Erythroblast (primary cell): Measurements from ENCODE around the gene METRN.

Experiments used
- DNase-seq, 2 experiments: peaks; one replicate each; lab custom pipeline; 2025; lab: John Stamatoyannopoulos, UW
- GATA1 ChIP-seq: IDR thresholded peaks from 2 replicates; pipeline ENCODE4 v1.6.1; 2011; ENCODE audit warnings: low read depth, mild to moderate bottlenecking, control low read depth, low read length, moderate library complexity
- POLR2A ChIP-seq: IDR thresholded peaks from 2 replicates; pipeline ENCODE4 v1.6.1; 2011; ENCODE audit warnings: mild to moderate bottlenecking, low read length

Gene METRN

DNA sequence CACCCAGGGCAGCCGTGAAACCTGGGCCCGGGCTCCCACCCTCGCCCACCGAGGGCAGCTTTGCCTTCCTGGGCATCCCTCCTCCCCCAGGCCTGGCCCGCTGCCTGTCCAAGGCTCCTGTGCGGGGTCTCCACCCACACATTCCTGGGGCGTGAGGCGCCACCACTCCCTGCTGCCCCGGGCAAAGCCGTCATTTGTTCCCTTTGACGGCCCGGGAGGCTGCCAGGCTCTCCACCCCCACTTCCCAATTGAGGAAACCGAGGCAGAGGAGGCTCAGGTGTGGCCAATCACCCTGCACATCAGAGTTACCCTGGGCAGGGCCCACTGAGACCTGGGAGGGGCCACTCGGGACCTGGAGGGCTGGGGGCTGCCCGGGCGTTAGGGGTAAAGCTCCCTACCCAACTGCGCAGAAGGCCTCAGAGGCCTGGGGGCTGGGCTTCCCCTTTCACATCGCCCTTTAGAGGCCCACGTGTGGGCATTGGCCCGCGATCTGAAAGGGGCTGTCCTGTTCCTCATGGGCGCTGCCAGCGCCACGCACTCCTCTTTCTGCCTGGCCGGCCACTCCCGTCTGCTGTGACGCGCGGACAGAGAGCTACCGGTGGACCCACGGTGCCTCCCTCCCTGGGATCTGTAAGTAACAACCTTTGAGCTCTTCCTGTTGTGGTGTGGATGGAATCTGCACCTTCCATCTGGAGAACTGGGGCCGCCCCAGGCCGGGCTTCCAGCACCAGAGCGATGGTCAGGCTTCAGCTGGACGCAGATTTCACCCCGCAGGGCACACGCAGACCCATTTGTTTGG lies 45.8 kb downstream of the METRN start, which contains the start of gene MSLN:
TSS of gene MSLN (plus strand) at position 190 of the 799 bp plus-strand sequence. CDS start 1,947 bp downstream, outside the sequence.
- no peak for TF ChIP-seq GATA1
- no peak for TF ChIP-seq POLR2A
- no peak for DNase-seq

DNA sequence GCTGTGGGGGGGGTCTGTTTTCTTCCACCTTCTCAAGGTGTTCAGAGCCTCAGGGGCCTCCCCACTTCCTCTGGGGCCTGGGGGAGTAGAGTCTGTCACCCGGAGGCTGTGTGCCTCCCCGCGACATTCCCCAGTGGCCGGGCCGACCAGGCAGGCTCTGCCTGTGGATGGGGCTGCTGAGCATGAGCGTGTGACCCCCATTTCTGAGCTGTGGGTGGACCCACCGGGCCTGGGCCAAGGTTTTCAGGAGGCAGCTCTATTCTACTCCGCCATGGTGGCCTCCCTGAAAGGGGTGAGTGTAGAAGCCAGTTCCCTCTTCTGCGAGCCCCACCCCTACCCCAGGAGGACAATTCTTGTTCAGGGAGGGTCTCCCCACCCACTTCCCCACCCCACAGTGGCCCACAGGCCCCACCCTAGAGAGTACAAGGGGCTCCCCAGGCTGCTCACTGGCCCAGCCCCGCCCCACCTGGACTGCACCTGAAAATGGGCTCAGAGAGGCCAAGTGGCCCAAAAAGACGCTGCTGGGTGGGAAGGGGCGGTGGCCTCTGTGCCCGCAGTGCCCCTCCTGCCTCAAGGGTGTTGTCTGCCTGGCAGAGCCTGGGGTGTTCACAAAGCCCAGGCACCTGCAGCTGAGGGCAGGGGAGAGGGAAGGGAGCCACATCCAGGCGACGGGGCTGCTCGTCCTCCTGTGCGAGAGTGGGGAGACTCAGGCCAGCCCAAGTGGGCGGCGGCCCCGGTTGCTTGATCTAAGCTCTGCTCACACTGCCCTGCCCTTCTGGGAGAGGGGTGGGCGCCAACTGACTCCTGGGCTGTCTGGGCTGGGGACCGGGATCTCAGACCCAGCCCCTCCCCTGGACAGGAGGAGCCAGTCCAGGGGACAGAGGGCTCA lies 47.0 kb downstream of the METRN start:
- TF ChIP-seq POLR2A, result no peak
- no peak for TF ChIP-seq GATA1
- no peak for DNase-seq

DNA sequence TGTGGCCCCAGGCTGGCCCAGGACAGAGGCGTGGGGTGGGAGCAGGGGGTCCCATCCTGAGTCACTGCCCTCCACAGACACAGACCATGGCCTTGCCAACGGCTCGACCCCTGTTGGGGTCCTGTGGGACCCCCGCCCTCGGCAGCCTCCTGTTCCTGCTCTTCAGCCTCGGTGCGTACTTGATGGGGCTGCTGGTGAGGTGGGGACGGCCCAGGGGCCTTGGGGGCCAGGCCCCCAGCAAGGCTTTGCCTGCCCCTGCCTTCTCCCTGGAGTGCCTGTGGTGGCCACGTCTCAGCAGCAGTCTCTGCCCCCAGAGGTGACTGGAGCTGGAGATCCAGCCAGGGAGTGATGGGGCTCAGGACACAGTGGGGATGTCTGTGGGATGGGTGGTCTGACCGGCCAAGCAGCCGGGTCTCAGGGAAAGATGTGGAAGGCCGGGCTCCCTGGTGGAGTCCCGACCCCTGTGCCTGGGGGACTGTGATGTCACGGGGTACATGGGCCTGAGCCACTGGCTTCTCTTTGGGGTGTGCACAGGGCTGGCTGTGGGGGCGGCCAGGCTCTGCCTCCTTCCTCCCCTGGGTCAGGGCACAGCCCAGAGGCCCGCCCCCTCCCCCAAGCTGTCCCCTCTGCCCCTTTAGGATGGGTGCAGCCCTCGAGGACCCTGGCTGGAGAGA lies 47.8 kb downstream of the METRN start:
- no peak for DNase-seq
- TF ChIP-seq POLR2A, result no peak
- no peak for TF ChIP-seq GATA1

DNA sequence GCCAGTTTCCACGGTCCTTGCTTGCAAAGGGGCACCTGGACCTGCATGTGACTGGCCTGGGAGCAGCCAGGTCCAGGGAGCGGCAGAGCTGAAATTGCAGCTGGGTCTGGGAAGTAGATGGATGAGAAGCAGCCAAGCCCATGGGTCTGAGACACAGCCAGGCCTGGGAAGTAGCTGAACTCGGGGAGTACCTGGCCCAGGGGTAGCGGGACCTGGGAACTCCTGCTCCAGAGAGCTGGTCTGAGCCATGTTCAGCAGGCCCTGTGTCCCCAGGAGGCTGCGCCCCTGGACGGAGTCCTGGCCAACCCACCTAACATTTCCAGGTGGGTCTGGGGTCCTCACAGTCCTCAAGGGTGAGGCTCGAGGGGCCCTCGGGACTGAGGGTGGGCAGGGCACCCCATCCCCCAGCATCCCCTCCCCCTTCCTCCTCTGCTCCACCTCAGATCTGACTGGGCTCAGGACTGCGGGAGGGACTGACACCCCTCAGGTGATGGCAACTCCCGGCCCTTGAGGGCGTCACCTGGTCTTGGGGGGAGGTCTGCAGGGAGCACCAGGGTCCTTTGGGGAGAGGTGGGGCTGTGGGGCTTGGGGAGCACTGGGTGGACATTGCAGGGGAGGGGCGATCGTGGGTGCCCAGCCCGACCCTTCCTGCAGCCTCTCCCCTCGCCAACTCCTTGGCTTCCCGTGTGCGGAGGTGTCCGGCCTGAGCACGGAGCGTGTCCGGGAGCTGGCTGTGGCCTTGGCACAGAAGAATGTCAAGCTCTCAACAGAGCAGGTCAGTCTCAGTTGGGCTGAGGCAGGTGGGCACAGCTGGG lies 48.7 kb downstream of the METRN start:
- no peak for TF ChIP-seq GATA1
- TF ChIP-seq POLR2A, result no peak
- no peak for DNase-seq

DNA sequence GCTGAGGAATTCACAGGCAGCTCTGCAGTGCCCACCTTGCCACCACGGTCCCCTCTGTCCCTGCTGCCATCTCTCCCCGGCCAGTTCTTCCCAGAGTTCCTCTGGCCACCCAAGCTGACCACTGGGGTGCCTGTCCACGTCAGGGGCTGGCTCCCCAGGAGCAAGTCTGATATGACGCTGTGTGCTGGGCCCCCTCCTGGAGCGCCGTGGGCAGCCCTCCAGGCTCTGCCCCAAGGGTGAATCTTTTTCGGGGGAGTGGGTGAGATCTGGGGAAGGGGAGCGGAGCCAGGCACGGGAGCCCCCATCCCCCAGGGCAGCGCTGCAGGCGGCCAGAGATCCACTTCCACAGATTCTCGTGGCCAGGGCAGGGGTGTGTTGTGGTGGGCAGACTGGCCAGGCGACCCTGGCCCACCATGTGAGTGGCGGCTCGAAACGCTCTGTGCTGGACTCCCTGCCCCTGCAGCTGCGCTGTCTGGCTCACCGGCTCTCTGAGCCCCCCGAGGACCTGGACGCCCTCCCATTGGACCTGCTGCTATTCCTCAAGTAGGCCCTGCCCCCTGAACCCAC lies 49.3 kb downstream of the METRN start:
- no peak for DNase-seq
- TF ChIP-seq POLR2A (no peak), GATA1 (no peak)

DNA sequence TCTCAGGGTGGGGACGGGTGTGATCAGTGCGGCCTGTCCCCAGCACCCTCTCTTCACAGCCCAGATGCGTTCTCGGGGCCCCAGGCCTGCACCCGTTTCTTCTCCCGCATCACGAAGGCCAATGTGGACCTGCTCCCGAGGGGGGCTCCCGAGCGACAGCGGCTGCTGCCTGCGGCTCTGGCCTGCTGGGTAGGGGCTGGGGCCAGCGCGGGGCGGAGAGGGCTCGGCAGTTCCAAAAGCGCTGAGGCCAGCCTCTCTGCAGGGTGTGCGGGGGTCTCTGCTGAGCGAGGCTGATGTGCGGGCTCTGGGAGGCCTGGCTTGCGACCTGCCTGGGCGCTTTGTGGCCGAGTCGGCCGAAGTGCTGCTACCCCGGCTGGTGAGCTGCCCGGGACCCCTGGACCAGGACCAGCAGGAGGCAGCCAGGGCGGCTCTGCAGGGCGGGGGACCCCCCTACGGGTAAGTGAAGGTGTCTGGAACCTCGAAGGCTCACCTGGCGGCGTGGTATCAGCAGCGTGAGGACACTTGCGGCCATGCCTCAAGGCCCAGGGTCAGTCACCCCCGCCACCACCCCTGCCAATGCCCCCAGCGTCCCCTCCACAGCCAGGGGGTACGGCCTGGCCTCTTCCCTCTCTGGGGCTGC lies 50.0 kb downstream of the METRN start:
- DNase-seq, result no peak
- TF ChIP-seq POLR2A, result no peak
- no peak for TF ChIP-seq GATA1

DNA sequence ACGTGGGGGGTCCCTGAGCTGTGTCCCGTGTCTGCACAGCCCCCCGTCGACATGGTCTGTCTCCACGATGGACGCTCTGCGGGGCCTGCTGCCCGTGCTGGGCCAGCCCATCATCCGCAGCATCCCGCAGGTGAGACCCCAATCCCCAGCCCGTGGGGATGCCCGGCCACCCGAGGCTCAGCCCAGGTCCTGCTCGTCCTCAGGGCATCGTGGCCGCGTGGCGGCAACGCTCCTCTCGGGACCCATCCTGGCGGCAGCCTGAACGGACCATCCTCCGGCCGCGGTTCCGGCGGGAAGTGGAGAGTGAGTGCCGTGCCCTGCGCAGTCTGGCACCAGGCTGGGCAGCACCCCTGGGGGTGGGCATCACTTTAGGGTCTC lies 50.6 kb downstream of the METRN start:
- DNase-seq, result no peak
- TF ChIP-seq POLR2A, result no peak
- no peak for TF ChIP-seq GATA1

DNA sequence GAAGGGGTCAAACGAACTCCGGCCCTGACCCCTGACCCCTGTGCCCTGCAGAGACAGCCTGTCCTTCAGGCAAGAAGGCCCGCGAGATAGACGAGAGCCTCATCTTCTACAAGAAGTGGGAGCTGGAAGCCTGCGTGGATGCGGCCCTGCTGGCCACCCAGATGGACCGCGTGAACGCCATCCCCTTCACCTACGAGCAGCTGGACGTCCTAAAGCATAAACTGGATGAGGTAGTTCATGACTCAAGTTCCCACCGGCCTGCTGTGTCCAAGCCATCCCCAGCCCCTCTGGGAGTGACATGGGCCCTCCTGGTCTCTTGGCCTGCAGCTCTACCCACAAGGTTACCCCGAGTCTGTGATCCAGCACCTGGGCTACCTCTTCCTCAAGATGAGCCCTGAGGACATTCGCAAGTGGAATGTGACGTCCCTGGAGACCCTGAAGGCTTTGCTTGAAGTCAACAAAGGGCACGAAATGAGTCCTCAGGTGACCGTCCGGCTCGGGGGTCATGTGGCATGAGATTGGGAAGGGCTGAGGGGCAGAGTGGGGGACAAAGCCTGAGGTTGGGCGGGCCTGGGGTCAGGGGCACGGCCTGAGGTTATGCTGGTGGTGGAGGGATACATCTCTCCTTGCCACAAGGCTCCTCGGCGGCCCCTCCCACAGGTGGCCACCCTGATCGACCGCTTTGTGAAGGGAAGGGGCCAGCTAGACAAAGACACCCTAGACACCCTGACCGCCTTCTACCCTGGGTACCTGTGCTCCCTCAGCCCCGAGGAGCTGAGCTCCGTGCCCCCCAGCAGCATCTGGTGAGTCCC lies 51.3 kb downstream of the METRN start:
- TF ChIP-seq GATA1, result no peak
- TF ChIP-seq POLR2A, result no peak
- no peak for DNase-seq

DNA sequence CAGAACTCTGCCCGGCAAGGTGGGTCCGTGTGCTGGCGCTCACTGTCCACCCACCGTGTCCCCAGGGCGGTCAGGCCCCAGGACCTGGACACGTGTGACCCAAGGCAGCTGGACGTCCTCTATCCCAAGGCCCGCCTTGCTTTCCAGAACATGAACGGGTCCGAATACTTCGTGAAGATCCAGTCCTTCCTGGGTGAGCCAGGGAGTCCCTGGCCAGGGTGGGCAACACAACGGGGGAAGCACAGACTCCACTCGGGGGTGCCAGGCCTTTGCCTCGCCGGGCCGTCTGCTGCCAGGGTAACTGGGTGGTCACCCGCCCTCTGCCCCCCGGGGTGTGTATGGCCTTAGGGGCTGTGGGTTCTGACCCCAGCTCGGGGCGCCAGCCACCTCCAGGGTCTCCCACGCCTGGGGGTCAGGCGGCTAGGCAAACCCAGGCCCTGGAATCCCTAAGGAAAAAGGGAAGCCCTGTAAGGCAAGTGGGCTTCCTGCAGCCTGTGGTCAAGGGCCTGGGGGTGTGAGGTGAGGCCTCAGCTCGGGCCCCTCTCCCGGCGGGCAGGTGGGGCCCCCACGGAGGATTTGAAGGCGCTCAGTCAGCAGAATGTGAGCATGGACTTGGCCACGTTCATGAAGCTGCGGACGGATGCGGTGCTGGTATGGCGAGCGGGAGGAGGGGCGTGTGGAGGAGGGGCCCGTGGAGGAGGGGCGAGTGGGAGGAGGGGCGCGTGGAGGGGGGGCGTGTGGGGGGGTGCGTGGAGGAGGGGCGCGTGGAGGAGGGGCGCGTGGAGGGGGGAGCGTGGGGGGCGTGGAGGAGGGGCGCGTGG lies 52.1 kb downstream of the METRN start:
- no peak for TF ChIP-seq POLR2A
- DNase-seq, result no peak

DNA sequence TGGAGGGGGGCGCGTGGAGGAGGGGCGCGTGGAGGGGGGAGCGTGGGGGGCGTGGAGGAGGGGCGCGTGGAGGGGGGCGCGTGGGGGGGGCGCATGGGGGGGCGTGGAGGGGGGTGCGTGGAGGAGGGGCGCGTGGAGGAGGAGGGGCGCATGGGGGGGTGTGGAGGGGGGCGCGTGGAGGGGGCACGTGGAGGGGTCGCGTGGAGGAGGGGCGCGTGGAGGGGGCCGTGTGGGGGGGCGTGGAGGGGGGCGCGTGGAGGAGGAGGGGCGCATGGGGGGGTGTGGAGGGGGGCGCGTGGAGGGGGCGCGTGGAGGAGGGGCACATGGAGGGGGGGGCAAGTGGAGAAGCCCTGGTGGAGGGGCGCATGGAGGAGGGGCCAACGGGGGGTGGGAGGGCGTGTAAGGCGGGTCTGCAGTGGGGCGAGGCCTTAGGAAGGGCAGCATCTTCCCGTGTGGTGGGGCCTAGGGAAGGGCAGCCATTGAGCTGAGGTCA lies 52.9 kb downstream of the METRN start:
- TF ChIP-seq GATA1 (no peak), POLR2A (no peak)
- no peak for DNase-seq

DNA sequence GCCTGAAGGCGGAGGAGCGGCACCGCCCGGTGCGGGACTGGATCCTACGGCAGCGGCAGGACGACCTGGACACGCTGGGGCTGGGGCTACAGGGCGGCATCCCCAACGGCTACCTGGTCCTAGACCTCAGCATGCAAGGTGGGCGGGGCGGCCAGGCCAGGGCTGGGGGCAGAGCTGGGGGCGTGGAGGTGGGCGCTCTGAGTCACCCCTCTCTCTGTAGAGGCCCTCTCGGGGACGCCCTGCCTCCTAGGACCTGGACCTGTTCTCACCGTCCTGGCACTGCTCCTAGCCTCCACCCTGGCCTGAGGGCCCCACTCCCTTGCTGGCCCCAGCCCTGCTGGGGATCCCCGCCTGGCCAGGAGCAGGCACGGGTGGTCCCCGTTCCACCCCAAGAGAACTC lies 53.5 kb downstream of the METRN start:
- TF ChIP-seq GATA1 (no peak), POLR2A (no peak)
- no peak for DNase-seq
